SK-N-SH (cell line): Measurements from ENCODE around the gene ANO10.

Experiments
- PBX3 ChIP-seq: IDR thresholded peaks from 2 replicates; pipeline ENCODE4; 2012
- POLR2AphosphoS5 ChIP-seq: IDR thresholded peaks from 2 replicates; pipeline ENCODE4 v1.6.1; 2012; ENCODE audit warnings: low read depth, low read length
- USF2 ChIP-seq: fragments of 150-350 bp; IDR thresholded peaks from 2 replicates; pipeline ENCODE4 v1.6.1; 2017; ENCODE audit warnings: antibody characterized with exemption, low read length, low read depth, borderline replicate concordance

- TF ChIP-seq PBX3 = no peak
- no peak for TF ChIP-seq USF2
- no peak for TF ChIP-seq POLR2AphosphoS5
Observed at GRCh38 chr3:43549626-43550290, 72.1 kb downstream of the ANO10 start.
